Fibroblast of the aortic adventitia (primary cell): ENCODE data around the gene SESN2. TPM values are rescaled to one million over a fixed set of nuclear protein-coding genes. Genes with fewer than 3 reads are reported as not detected.

Experiments used
- DNase-seq: peaks from one replicate; pipeline ENCODE4 v3.0.0-alpha.2; 2010; ENCODE audit warnings: low read depth
- H3K4me3 ChIP-seq: 2 replicates; pipeline ENCODE4 v1.5.1; 2011; ENCODE audit warnings: low read depth, mild to moderate bottlenecking, control low read depth, low read length, moderate library complexity
- CTCF ChIP-seq: IDR thresholded peaks from 2 replicates; pipeline ENCODE4 v1.5.1; 2011; ENCODE audit warnings: mild to moderate bottlenecking, low read length, control low read depth, inconsistent platforms; ENCODE audit not compliant: insufficient read depth
- total RNA-seq: library from RNA; depleted of rRNA; stranded (reverse); fragments of >200 nt; gene quantifications from 2 replicates; pipeline ENCODE4 v1.2.3, GENCODE V29; 2012; ENCODE audit warnings: low replicate concordance

Gene SESN2
- total RNA-seq, 1 donor = 47.4 TPM

DNA sequence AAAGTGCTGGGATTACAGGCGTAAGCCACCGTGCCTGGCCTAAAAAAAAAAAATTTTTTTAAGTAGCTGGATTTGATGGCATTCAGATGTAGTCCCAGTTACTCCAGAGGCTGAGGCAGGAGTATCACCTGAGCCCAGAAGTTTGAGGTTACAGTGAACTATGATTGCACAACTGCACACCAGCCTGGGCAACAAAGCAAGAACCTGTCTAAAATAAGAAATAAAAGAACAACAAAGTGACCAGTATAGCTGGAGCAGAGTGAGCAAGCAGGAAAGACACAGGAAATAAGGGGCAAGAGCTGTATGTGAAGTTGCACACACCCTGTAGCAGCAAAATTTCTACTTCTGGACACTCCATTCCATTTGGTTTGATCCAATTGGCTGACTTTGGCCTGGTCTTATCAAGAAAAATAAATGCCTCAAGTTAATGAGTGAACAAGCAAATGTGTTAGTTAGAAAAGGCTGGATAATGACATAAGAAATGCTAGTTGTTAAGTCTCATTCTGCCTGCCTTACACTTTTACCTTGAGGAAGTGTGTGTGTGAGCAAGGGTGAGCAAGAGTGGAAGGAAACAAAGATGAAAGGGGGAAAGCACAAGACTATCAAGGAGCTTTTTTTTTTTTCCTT, 15.5 kb upstream of the SESN2 start:
- TF ChIP-seq CTCF = no peak
- no peak overlapping the region for H3K4me3 ChIP-seq
- no peak for DNase-seq

DNA sequence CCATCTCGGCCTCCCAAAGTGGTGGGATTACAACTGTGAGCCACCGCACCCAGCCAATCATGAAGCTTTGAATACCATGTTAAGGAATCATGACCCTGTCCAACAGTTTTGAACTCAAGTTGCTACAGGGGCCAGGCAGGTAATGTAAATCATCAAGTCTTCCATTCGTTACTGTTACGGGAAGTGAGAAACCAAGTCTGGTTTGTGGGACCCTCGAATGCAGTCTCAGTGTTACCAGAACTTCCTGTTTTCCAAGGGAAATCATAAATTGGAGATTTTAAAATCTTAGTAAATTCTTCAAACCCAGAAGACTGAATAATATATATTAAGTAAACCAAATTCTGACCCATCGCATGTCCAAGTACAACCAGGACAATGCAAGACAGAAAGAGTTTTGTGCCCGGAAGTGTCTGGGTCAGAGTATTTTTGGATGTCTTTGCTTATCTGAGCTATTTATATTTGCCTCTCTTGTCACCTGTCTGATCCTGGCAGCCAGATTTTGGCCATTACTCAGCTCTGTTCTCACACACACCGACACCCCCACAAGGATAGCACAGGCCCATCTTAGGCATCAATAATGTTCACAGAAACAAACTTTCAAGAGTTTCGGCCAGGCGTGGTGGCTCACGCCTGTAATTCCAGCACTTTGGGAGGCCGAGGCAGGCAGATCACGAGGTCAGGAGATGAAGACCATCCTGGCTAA, 14.6 kb upstream of the SESN2 start:
- TF ChIP-seq CTCF = no peak
- no peak for DNase-seq
- no peak overlapping the region for H3K4me3 ChIP-seq

DNA sequence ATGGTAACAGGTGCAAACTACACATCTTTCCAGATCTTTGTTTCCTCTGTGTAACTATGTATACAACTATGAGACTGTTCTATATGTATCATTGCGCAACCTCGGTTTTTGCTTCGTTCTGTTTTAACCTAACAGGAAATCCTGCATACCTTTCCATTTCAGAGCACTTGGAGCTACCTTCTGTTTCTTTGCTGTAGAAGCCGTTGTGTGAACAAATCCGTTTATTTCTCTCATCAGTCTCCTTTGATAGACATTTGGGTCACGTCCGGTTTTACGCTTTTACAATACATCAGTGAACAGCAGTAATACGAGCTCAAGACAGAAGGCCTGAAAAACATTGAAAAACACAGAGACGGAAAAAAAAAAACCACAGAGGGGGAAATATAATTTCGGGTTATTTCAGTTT, 12.9 kb upstream of the SESN2 start:
- DNase-seq = no peak
- no peak for TF ChIP-seq CTCF
- peak overlapping the region; percentile 61 for H3K4me3 ChIP-seq

DNA sequence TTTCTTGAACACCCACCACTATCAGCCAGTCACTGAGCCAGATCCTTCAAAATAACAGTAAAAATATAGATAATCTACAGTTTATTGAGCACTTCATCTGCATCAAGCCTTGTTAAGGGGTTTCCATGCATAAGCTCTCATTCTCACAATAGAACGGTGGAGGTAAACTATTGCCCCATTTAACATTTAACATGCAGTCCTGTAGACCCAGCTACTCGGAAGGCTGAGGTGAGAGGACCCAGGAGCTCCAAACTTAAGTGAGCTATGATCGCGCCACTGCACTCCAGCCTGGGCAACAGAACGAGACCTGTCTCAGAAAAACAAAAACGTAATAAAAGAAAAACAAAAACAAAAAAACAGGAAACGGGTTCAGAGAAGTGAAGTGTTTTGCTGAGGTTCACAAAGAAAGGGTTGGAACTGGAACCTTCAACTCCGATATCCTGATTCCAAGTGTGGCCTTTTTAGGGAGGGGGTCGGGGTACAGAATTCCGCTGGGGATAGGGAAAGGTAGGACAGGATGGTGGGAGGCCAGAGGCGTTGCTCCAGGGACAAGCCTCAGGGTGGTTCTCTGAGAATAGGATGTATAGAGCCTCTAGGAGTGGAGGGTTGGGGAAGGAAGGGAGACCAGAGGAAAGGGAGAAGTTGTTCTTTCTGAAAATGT, 11.6 kb upstream of the SESN2 start:
- no peak for TF ChIP-seq CTCF
- no peak for DNase-seq
- H3K4me3 ChIP-seq = peak overlapping the region; percentile 49

DNA sequence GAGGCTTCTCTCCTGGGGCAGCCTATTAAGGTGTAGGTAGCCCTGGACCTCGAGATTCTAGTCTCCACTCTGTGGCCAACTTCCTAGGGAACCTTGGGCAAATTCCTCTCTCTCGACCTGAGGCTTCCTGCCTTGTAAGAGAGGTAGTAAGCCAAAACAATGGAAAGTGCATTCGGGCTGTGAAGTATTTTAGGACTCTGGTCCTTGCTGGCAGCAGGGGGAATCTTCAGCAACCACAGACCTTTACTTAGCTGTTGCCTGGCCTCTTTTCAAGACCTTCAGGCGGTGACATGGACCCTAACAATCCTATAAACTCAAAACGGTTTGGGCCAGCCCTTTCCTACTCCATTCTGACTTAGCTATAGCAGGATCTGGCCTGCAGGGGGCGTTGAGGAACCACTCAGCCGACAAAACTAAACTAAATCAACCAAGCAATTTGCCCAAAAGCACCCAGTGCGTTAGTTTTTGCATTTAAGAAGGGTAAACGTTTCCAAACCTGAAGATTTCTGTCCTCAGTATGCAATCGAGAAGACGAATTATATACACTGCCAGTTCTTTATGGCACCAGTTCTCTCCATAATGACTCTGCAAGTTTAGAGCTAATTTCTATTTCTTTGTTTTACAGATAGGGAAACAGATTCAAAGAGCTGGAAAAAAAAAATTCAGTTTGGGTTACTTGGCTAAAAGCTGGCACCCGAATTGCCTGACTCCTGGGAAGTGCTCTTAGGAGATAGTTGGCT, 10.9 kb upstream of the SESN2 start:
- H3K4me3 ChIP-seq = peak overlapping the region; percentile 42
- peak; percentile 94 for DNase-seq
- TF ChIP-seq CTCF = peak; percentile 95

- no peak for TF ChIP-seq CTCF
- DNase-seq = peak; percentile 87
- H3K4me3 ChIP-seq = peak overlapping the region; percentile 42
Observed at GRCh38 chr1:28249013-28249865, 10.1 kb upstream of the SESN2 start.
